ENCODE data around the gene SLC16A2. TPM values are rescaled to one million over a fixed set of nuclear protein-coding genes. Genes with fewer than 3 reads are reported as not detected.

SLC16A2 gene
- total RNA-seq, 2 experiments from 2014 or later = 0.16 to 0.22 TPM

DNA sequence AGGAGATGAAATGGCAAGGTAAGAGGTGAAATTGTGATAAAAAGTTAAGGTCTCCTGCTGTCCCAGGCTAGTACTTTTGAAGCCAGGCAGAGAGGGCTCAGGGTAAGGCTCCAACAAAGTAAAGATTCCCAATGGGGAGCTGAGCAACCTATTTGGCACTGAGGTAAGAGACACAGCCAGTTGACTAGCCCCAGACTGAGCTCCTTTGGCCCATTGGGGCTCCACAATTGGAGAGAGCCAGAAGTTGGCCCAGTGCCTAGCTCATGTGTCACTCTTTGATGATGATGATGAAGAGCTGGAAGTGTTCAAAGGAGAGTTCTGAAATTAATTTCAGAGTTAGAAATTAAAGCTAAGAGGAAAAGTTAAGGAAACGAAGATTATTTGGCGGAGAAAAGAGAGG is 98.6 kb downstream of the SLC16A2 start:
- no peaks in the 10 kb centered on the region for H3K4me1 Mint-ChIP-seq (ENCODE audit: low read depth)
- no peak for DNase-seq
- Histone ChIP-seq H3K4me1 (ENCODE audit: insufficient read depth, low read length) (no peaks in the 10 kb centered on the region), H3K36me3 (ENCODE audit: insufficient read depth, low read length) (no peaks in the 10 kb centered on the region), H3K27me3 (ENCODE audit: control insufficient read depth in 1 of 2, insufficient read depth in 2 of 2, low read length in 2 of 2) (no peaks in the 10 kb centered on the region), H3K9me3 (ENCODE audit: control insufficient read depth in 1 of 2, insufficient read depth in 1 of 2, low read length in 2 of 2) (no peaks in the 10 kb centered on the region), H3K27ac (ENCODE audit: low read depth in 1 of 2, low read length in 2 of 2) (no peak overlapping the region), H3K4me3 (ENCODE audit: low read length) (no peak overlapping the region)
- ChIA-PET CTCF (no interaction called here), POLR2A (no interaction called here)
- intact Hi-C loops (cut with DNase I, micrococcal nuclease) = no loop called here
- H3K9me3 Mint-ChIP-seq = peaks cover 2% of the 10 kb centered on the region
- TF ChIP-seq, protein P1, sequence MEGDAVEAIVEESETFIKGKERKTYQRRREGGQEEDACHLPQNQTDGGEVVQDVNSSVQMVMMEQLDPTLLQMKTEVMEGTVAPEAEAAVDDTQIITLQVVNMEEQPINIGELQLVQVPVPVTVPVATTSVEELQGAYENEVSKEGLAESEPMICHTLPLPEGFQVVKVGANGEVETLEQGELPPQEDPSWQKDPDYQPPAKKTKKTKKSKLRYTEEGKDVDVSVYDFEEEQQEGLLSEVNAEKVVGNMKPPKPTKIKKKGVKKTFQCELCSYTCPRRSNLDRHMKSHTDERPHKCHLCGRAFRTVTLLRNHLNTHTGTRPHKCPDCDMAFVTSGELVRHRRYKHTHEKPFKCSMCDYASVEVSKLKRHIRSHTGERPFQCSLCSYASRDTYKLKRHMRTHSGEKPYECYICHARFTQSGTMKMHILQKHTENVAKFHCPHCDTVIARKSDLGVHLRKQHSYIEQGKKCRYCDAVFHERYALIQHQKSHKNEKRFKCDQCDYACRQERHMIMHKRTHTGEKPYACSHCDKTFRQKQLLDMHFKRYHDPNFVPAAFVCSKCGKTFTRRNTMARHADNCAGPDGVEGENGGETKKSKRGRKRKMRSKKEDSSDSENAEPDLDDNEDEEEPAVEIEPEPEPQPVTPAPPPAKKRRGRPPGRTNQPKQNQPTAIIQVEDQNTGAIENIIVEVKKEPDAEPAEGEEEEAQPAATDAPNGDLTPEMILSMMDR (IDR thresholded peaks at IDR 0.05) = no peak
- H3K36me3 Mint-ChIP-seq (ENCODE audit: low read depth) = no peaks in the 10 kb centered on the region
- H3K4me3 Mint-ChIP-seq = no peak overlapping the region
- no peaks in the 10 kb centered on the region for H3K27me3 Mint-ChIP-seq
- ATAC-seq (ENCODE audit: poor library complexity) = no peak
- H3K27ac Mint-ChIP-seq = no peak overlapping the region

DNA sequence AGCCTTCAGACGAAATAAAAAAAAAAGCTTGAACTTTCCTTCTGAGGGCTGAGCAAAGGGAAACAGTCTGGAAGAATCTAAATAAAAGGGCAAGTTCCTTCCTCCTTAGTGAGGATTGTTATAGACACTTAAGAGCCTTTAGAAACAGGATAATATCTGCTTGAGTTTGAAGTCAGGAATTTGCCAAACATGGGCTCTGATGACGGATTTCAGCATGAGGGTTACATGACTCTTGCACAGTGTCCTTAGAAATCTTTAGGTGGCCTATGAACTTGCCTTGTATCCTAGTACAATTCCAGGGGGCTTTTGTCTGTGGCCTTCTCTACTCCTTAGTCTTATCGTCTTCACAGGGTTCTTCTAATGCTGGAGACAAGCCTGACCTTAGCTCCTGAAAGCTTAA is 99.0 kb downstream of the SLC16A2 start:
- TF ChIP-seq, protein P1 (IDR thresholded peaks at IDR 0.05) = no peak
- H3K36me3 ChIP-seq (ENCODE audit: insufficient read depth, low read length) = no peaks in the 10 kb centered on the region
- no peaks in the 10 kb centered on the region for H3K4me1 ChIP-seq (ENCODE audit: insufficient read depth, low read length)
- Mint-ChIP-seq H3K9me3 (peaks cover 2% of the 10 kb centered on the region), H3K27ac (no peak overlapping the region), H3K4me3 (no peak overlapping the region), H3K27me3 (no peaks in the 10 kb centered on the region), H3K4me1 (ENCODE audit: low read depth) (no peaks in the 10 kb centered on the region), H3K36me3 (ENCODE audit: low read depth) (no peaks in the 10 kb centered on the region)
- ChIA-PET POLR2A (no interaction called here), CTCF (no interaction called here)
- intact Hi-C loops (cut with DNase I, micrococcal nuclease) = no loop called here
- ATAC-seq (ENCODE audit: poor library complexity) (no peak), DNase-seq (no peak)
- no peaks in the 10 kb centered on the region for H3K27me3 ChIP-seq (ENCODE audit: control insufficient read depth in 1 of 2, insufficient read depth in 2 of 2, low read length in 2 of 2)
- no peaks in the 10 kb centered on the region for H3K9me3 ChIP-seq (ENCODE audit: control insufficient read depth in 1 of 2, insufficient read depth in 1 of 2, low read length in 2 of 2)
- H3K27ac ChIP-seq (ENCODE audit: low read depth in 1 of 2, low read length in 2 of 2) = no peak overlapping the region
- no peak overlapping the region for H3K4me3 ChIP-seq (ENCODE audit: low read length)

DNA sequence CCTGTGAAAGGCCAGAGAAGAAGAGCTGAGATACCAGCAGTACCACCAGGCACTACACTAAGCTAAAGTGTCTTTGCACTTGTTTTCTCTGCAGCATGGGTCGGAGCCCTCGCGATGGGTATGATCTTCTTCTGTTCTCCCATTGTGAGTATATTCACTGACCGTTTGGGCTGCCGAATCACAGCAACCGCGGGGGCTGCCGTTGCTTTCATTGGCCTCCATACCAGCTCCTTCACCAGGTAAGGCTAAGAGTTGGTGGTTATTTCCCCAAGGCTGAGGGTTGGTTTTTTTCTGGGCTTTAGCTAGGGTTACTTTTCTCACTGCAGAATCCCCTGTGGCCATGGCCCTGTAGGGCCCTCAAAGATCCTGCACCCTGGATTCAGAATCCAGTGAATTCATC is 99.6 kb downstream of the SLC16A2 start:
- Mint-ChIP-seq H3K36me3 (ENCODE audit: low read depth) (no peaks in the 10 kb centered on the region), H3K27me3 (no peaks in the 10 kb centered on the region), H3K27ac (no peak overlapping the region), H3K9me3 (peaks cover 2% of the 10 kb centered on the region), H3K4me3 (no peak overlapping the region), H3K4me1 (ENCODE audit: low read depth) (no peaks in the 10 kb centered on the region)
- CTCF ChIA-PET = no interaction called here
- POLR2A ChIA-PET = no interaction called here
- Histone ChIP-seq H3K27ac (ENCODE audit: low read depth in 1 of 2, low read length in 2 of 2) (no peak overlapping the region), H3K4me1 (ENCODE audit: insufficient read depth, low read length) (no peaks in the 10 kb centered on the region), H3K27me3 (ENCODE audit: control insufficient read depth in 1 of 2, insufficient read depth in 2 of 2, low read length in 2 of 2) (no peaks in the 10 kb centered on the region), H3K36me3 (ENCODE audit: insufficient read depth, low read length) (no peaks in the 10 kb centered on the region), H3K4me3 (ENCODE audit: low read length) (no peak overlapping the region), H3K9me3 (ENCODE audit: control insufficient read depth in 1 of 2, insufficient read depth in 1 of 2, low read length in 2 of 2) (no peaks in the 10 kb centered on the region)
- ATAC-seq (ENCODE audit: poor library complexity) (no peak), DNase-seq (no peak)
- TF ChIP-seq, protein P1 (IDR thresholded peaks at IDR 0.05) = no peak
- intact Hi-C loops (cut with DNase I, micrococcal nuclease) = no loop called here

All from CD4-positive, alpha-beta T cell (primary cell).